IMR-90 (cell line): ENCODE results near the gene FGF2. TPM values are rescaled to one million over a fixed set of nuclear protein-coding genes. Genes with fewer than 3 reads are reported as not detected.

Experiments
- ATAC-seq: fragments of 200-7000 bp; cut with Tn5 transposase; 2 replicates; pipeline ENCODE4 v1.9.1; 2020; ENCODE audit warnings: low read depth, mild to moderate bottlenecking, moderate library complexity
- BruUV-seq: library from RNA; stranded (reverse); fragments of 400-500 nt; replicated peaks from 2 replicates; lab custom pipeline; 2021; lab: Mats Ljungman, UMichigan
- CTCF ChIA-PET: fragments of 300-600 bp; formaldehyde crosslinking; extraction: SDS; loops from one replicate; lab custom pipeline; 2021; ENCODE audit warnings: antibody characterized with exemption; lab: Yijun Ruan, JAX
- POLR2A ChIA-PET: fragments of 300-600 bp; sonication (Branson Sonifier 250); formaldehyde crosslinking; loops from one replicate; lab custom pipeline; 2022; ENCODE audit warnings: antibody characterized with exemption; ENCODE audit not compliant: unreplicated experiment; lab: Charles Lee
- DNase-seq: peaks from one replicate; pipeline ENCODE4 v3.0.0; 2013
- H2AFZ ChIP-seq: replicated peaks from 2 replicates; pipeline ENCODE3; 2013; ENCODE audit warnings: low read length, mild to moderate bottlenecking; ENCODE audit not compliant: poor library complexity
- H2AK5ac ChIP-seq: 2 replicates; pipeline ENCODE4 v1.6.1; 2013; ENCODE audit warnings: low read depth, low read length, inconsistent platforms
- H2AK9ac ChIP-seq: replicated peaks from 2 replicates; pipeline ENCODE3; 2013; ENCODE audit warnings: mild to moderate bottlenecking, low read depth, low read length, moderate library complexity; ENCODE audit not compliant: poor library complexity
- H2BK120ac ChIP-seq: 2 replicates; pipeline ENCODE4 v1.6.1; 2013; ENCODE audit warnings: low read depth, low read length, inconsistent platforms
- H2BK15ac ChIP-seq: 3 replicates; pipeline ENCODE4 v1.6.1; 2013; ENCODE audit warnings: low read depth, low read length, inconsistent platforms
- H2BK20ac ChIP-seq: 2 replicates; pipeline ENCODE4 v1.6.1; 2013; ENCODE audit warnings: low read depth, mild to moderate bottlenecking, inconsistent platforms, low read length, moderate library complexity
- H2BK5ac ChIP-seq: 2 replicates; pipeline ENCODE4 v1.6.1; 2013; ENCODE audit warnings: mild to moderate bottlenecking, low read depth, low read length, inconsistent platforms; ENCODE audit not compliant: poor library complexity, severe bottlenecking
- H3K14ac ChIP-seq: replicated peaks from 2 replicates; pipeline ENCODE4 v1.6.1; 2013; ENCODE audit warnings: low read depth, low read length, inconsistent platforms
- H3K18ac ChIP-seq: 2 replicates; pipeline ENCODE4 v1.6.1; 2013; ENCODE audit warnings: low read depth, low read length, control low read depth
- H3K23ac ChIP-seq: 2 replicates; pipeline ENCODE4 v1.6.1; 2013; ENCODE audit warnings: low read depth, low read length, inconsistent platforms
- H3K27ac ChIP-seq: 2 replicates; pipeline ENCODE4 v1.5.1; 2013; ENCODE audit warnings: mild to moderate bottlenecking, control low read depth, low read length; ENCODE audit not compliant: insufficient read depth
- H3K27me3 ChIP-seq: 2 replicates; pipeline ENCODE4 v1.6.1; 2013; ENCODE audit warnings: low read length; ENCODE audit not compliant: control insufficient read depth, insufficient read depth
- H3K36me3 ChIP-seq: 2 replicates; pipeline ENCODE4 v1.6.1; 2013; ENCODE audit warnings: low read length, mixed read lengths; ENCODE audit not compliant: control insufficient read depth, insufficient read depth
- H3K4ac ChIP-seq: 2 replicates; pipeline ENCODE4 v1.6.1; 2013; ENCODE audit warnings: low read depth, low read length, inconsistent platforms
- H3K4me1 ChIP-seq: 2 replicates; pipeline ENCODE4 v1.6.1; 2013; ENCODE audit warnings: low read length, mixed read lengths; ENCODE audit not compliant: control insufficient read depth, insufficient read depth
- H3K4me2 ChIP-seq: 2 replicates; pipeline ENCODE4 v1.6.1; 2013; ENCODE audit warnings: low read depth, mild to moderate bottlenecking, control low read depth, low read length, moderate library complexity
- H3K4me3 ChIP-seq: 2 replicates; pipeline ENCODE4 v1.5.1; 2013; ENCODE audit warnings: low read depth, mild to moderate bottlenecking, control low read depth, low read length, moderate library complexity; ENCODE audit not compliant: insufficient read depth
- H3K56ac ChIP-seq: 2 replicates; pipeline ENCODE4 v1.6.1; 2013; ENCODE audit warnings: low read length, inconsistent platforms; ENCODE audit not compliant: insufficient read depth; ENCODE audit errors: extremely low read depth
- H3K79me1 ChIP-seq, 2 experiments: 2 replicates each; pipeline ENCODE4 v1.6.1; 2013; ENCODE audit warnings: low read length in 2 of 2, inconsistent platforms in 1 of 2, low read depth in 1 of 2
- H3K9ac ChIP-seq: 2 replicates; pipeline ENCODE4 v1.6.1; 2013; ENCODE audit warnings: low read depth, low read length, control low read depth
- H3K9me1 ChIP-seq: 2 replicates; pipeline ENCODE4 v1.6.1; 2013; ENCODE audit warnings: low read length, inconsistent platforms; ENCODE audit not compliant: insufficient read depth
- H3K9me3 ChIP-seq: 2 replicates; pipeline ENCODE4 v1.6.1; 2013; ENCODE audit warnings: low read length; ENCODE audit not compliant: control insufficient read depth, insufficient read depth
- H4K20me1 ChIP-seq: 2 replicates; pipeline ENCODE4 v1.6.1; 2013; ENCODE audit warnings: low read length, inconsistent platforms; ENCODE audit not compliant: insufficient read depth
- H4K5ac ChIP-seq: 2 replicates; pipeline ENCODE4 v1.6.1; 2013; ENCODE audit warnings: mild to moderate bottlenecking, low read depth, low read length, control low read depth
- H4K8ac ChIP-seq, 2 experiments: 2 replicates each; pipeline ENCODE4 v1.6.1; 2013; ENCODE audit warnings: low read depth in 2 of 2, low read length in 2 of 2, control low read depth in 1 of 2, inconsistent platforms in 1 of 2
- H4K91ac ChIP-seq: 2 replicates; pipeline ENCODE4 v1.6.1; 2013; ENCODE audit warnings: low read depth, low read length, inconsistent platforms; ENCODE audit not compliant: insufficient read depth
- CEBPB ChIP-seq: IDR thresholded peaks from 2 replicates; pipeline ENCODE4 v1.6.1; 2012; ENCODE audit warnings: low read depth, low read length, improper control_type of control experiment
- CHD1 ChIP-seq: IDR thresholded peaks from 2 replicates; pipeline ENCODE4 v1.6.1; 2012; ENCODE audit warnings: low read depth, low read length, improper control_type of control experiment
- MAFK ChIP-seq: IDR thresholded peaks from 2 replicates; pipeline ENCODE4 v1.6.1; 2012; ENCODE audit warnings: low read depth, low read length, improper control_type of control experiment
- MAZ ChIP-seq: IDR thresholded peaks from 2 replicates; pipeline ENCODE4 v1.6.1; 2012; ENCODE audit warnings: low read depth, mild to moderate bottlenecking, low read length, improper control_type of control experiment, moderate library complexity, borderline replicate concordance
- MXI1 ChIP-seq: IDR thresholded peaks from 2 replicates; pipeline ENCODE4 v1.6.1; 2012; ENCODE audit warnings: low read depth, mild to moderate bottlenecking, low read length, moderate library complexity, borderline replicate concordance
- POLR2A ChIP-seq: IDR thresholded peaks from 2 replicates; pipeline ENCODE4 v1.6.1; 2012; ENCODE audit warnings: mild to moderate bottlenecking, low read depth, low read length
- RAD21 ChIP-seq: IDR thresholded peaks from 2 replicates; pipeline ENCODE4 v1.6.1; 2012; ENCODE audit warnings: low read length, improper control_type of control experiment
- RFX5 ChIP-seq: IDR thresholded peaks from 2 replicates; pipeline ENCODE4 v1.8.0; 2012; ENCODE audit warnings: low read depth, mild to moderate bottlenecking, low read length, moderate library complexity
- WGBS, 2 experiments: methylation state at CpG; one replicate each; pipeline versions ENCODE4 v1.1.5 to v1.1.7; 2013; ENCODE audit warnings: missing lambda C conversion rate in 2 of 2; ENCODE audit not compliant: insufficient read length in 1 of 2; ENCODE audit errors: extremely low coverage in 2 of 2; 5-methylcytosine and 5-hydroxymethylcytosine counted together
- dilution Hi-C: fragments of 300-500 bp; cut with HindIII; formaldehyde crosslinking; loops from one replicate; pipeline ENCODE4 v1.14.3; 2018; ENCODE audit warnings: low sequenced_read_pairs; ENCODE audit not compliant: unreplicated experiment
- in situ Hi-C: fragments of 300-500 bp; cut with MboI; formaldehyde crosslinking; loops from 3 replicates; pipeline ENCODE4 v1.14.3; 2019; ENCODE audit warnings: low sequenced_read_pairs, inconsistent platforms, mixed read lengths
- intact Hi-C: fragments of 100-400 bp; cut with micrococcal nuclease; formaldehyde crosslinking; loops from 2 replicates; pipeline ENCODE4 v1.10.0; 2022
- polyA plus RNA-seq, 3 experiments: library from polyadenylated mRNA; depleted of rRNA; stranded (reverse); fragments of >200 nt; gene quantifications; 2 replicates each; pipeline ENCODE4 v1.2.3, GENCODE V29; 2012; ENCODE audit warnings: low replicate concordance in 1 of 3
- total RNA-seq: library from RNA; depleted of rRNA; stranded (reverse); fragments of >200 nt; gene quantifications from 2 replicates; pipeline ENCODE4 v1.2.3, GENCODE V29; 2012

Gene FGF2
- total and polyA plus RNA-seq, 2 of the 4 experiments (the other 2 are of a cell fraction): 12.9 to 27.1 TPM

- Histone ChIP-seq H3K27ac (no peak overlapping the region), H2AK5ac (no peak overlapping the region), H3K56ac (peak overlapping the region; percentile 82; the same call in 1 of the 2 replicates), H3K4ac (peak overlapping the region; percentile 70; the same call in 1 of the 2 replicates), H3K18ac (peak overlapping the region; percentile 70; the same call in 1 of the 2 replicates), H2AK9ac (no peak overlapping the region), H2AFZ (no peak overlapping the region), H3K79me1 (0 out of 4 replicates have a peak, but pooled peaks cover 0 to 2% of the 10 kb centered on the region in 2 experiments), H3K9me3 (no peaks in the 10 kb centered on the region), H4K20me1 (no peaks in the 10 kb centered on the region), H2BK5ac (peak overlapping the region; percentile 84), H3K4me1 (peaks cover 7% of the 10 kb centered on the region), H3K4me3 (no peak overlapping the region), H3K23ac (0 out of 2 replicates have a peak overlapping the region, but pooled peaks have one; percentile 43), H3K4me2 (no peak overlapping the region; the same call in 1 of the 2 replicates), H3K9ac (no peak overlapping the region), H2BK120ac (peak overlapping the region; percentile 72), H2BK15ac (peak overlapping the region; percentile 53; the same call in 2 of the 3 replicates), H4K91ac (peak overlapping the region; percentile 89; the same call in 1 of the 2 replicates), H4K8ac (peak overlapping the region; percentile 31 to 83; a peak in 1 of 4 replicates), H2BK20ac (peak overlapping the region; percentile 83), H4K5ac (peak overlapping the region; percentile 58; the same call in 1 of the 2 replicates), H3K14ac (peak overlapping the region; percentile 42; the same call in 1 of the 2 replicates), H3K36me3 (no peaks in the 10 kb centered on the region), H3K9me1 (peaks cover 2% of the 10 kb centered on the region; the same call in 1 of the 2 replicates), H3K27me3 (no peaks in the 10 kb centered on the region)
- ChIA-PET CTCF (no interaction called here), POLR2A (no interaction called here)
- intact Hi-C loops: no loop called here
- DNase-seq (no peak), ATAC-seq (no peak)
- no TSS peak for BruUV-seq
- in situ Hi-C loops: no loop called here
- no CpG with 5 or more reads among the region's 1 CpG for WGBS, 2 experiments
- dilution Hi-C loops: no loop called here
- TF ChIP-seq MXI1: no peak
- TF ChIP-seq RFX5: no peak
- no peak for TF ChIP-seq MAZ
- no peak for TF ChIP-seq CHD1
- no peak for TF ChIP-seq RAD21
- no peak for TF ChIP-seq CEBPB
- TF ChIP-seq MAFK: no peak
- TF ChIP-seq POLR2A: no peak
Measured at GRCh38 chr4:122784261-122784660, 42.4 kb upstream of the FGF2 start.
